Fibroblast of peridontal ligament (primary cell): ENCODE measurements around the gene IFT122.

Experiments used
- DNase-seq: peaks from one replicate; pipeline ENCODE4 v3.0.0-alpha.2; 2010; ENCODE audit errors: extremely low read depth

Gene IFT122

DNA sequence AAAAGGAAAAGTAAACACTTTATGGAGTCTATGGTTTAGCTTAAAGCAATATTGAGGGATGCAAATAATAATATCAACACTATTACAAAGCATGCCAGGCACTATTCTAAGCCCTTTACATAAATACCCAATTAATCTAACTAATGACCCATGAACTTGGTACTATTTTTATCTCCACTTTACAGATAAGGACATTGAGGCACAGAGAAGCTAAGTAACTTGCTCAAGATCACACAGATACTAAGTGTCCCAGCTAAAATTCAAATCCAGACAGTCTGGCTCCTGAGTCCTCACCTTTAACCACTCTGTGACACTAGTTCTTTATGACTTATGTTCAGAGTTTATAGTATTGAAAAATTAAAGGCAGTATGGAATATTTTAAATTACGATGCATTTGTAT, 5.9 kb upstream of the IFT122 start:
- DNase-seq = no peak

DNA sequence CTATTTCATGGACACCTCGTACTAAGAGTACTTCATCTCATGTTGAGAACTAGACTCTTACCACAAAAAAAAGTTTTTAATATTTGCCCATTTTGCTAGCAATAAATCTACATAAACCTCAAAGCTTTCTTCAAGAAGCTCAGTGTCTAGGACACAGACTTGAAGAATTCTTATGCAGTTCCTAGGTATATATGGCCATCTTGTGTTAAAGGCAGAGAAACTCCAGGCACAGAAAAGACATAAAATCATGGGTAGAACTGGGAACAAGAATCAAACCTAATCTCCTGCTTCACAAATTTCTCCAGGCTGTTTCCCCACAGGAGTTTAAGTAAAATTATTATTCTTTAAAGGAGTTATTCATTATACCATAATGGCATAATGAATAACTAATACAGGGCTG, 4.7 kb upstream of the IFT122 start:
- no peak for DNase-seq

DNA sequence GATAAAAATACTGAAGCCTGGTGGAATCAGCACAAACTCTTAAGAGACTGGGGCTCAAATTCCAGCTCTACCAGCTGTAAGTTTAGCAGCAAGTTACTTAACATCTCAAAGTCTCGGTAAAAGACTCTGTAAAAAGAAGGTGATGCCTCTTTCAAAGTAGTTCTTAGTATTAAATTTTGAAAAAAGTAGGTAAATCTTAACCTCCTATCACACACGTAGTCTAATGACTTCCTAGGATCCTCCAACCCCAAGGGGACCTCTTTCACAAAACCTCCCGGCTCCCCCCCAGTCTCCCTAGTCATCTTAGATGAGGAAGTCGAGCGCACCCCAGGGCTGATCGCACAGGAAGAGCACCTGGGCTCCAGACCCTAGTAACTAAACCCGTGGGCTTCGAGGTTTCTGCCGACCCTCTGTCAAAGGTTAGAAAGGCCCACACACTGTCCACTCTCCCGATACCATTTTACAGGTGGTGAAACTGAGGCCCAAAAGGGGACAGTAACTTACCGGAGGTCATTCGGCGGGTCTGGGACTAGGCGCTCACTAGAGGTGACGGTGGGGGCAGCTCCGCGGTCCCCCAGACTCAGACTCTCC, 703 bp upstream of the IFT122 start:
- DNase-seq = peak; percentile 50

DNA sequence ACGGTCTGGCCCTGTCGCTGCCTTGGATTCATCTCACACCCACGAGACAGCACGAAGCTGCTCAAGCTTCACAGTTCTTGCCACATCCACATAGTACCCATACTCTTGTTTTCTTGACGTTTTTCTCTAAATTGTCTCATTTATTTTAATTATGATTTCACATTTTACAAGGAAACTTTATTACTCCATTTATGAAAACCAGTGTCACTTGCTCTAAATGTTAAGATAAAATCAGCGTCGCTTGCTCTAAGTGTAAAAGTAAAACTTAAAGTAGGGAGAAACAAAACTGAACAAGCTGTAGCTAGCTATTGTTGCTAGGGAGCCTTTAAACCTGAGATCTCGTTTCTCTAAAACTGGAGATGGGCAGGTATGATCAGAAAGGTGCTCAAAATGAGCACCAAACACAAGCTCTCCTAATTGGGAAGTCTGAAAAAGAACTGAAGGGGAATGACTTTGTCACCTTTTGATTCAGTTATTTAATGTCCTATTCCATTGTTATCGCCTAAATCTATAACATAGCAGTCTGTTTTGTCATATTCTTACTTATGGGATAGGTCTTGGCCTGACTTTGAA, 680 bp downstream of the IFT122 start:
- DNase-seq = peak; percentile 53

DNA sequence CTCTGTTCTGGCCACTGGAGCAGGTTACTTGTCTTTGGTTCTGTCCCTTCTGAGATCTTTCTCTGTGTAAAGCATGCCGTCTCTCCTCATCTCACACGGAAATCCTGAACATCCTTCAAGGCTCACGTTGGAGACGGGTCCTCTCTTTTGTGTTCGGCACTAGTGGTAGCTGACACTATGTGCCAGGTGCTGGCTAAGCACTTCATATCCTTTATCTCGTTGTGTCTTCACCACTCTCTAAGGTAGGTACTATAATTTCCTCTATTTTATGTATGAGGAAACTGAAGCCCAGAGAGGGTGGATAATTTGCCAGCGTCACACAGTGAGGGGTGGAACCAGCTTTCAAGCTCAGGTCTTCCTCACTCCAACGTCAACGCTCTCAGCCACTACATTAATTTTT, 1.2 kb downstream of the IFT122 start:
- no peak for DNase-seq

DNA sequence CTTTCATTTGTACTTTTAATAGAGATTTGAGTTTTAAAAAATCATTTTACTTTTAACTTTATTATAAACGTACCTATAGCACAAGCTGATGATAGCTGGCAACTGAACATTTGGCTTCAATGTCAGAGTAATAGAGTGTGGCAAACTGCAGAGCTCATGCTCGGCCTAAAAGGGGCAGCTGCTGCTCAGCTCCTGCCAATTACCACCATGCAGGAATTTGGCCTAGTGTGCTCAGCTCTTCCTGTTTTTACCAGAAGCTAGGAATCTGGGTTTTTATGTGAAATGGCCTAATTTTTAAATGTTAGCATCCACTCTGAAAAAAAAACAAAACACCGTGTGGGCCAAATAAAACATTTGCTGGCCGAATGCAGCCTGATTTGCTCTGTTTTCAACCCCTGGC, 1.8 kb downstream of the IFT122 start:
- peak; percentile 79 for DNase-seq

DNA sequence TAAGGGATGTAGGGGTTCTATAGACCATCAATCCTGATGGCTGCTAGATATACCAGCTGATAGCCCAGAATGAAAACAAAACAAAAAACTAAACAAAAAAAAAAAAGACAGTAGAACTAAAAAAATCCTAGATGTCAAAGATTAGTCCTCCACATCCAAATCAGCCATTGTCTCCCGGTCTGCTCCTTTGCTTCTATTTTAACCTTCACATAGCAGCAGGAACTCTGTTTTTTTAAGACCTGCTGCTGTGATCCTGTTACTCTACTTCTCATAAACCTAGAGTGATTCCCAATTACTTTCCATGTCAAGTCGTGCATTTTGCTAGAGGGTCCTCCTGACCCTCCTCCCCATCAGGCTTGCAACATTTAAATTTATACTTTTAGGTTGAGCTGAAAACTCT, 2.5 kb downstream of the IFT122 start:
- DNase-seq = no peak

DNA sequence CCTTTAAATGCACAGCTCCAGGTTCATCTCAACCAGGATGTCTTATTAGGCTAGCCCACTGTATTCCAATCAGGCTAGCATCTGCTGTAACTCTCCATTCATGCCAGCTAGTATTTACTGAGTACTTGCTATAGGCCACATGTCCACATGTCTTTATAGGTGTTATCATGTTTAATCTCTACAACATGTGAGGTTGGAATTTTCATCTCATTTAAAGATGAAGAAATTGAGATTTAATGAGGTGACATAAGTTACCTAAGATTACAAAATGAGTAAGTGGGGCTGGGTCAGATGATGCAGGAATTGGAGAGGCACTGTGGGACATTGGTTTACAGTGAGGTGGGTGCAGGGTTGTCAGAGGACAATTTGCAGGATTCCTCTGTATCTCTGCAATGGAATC, 2.9 kb downstream of the IFT122 start:
- DNase-seq = no peak

DNA sequence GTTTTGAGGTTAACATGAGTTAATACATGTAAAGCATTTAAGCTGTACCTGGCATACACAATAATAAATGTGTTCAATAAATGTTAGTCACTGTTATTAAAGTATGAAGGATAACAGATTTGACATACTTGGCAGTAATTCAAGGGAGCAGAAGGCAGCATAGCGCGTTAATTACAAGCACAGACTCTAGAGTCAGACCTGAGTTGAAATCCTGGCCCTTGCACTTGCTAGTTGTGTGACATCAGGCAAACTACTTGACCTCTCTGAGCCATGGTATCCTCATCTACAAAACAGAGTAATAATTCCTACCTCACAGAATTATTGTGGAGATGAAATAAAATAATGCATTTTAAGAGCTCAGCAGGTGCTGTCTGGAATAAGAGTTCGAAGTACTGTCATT, 5.4 kb downstream of the IFT122 start:
- DNase-seq = no peak

DNA sequence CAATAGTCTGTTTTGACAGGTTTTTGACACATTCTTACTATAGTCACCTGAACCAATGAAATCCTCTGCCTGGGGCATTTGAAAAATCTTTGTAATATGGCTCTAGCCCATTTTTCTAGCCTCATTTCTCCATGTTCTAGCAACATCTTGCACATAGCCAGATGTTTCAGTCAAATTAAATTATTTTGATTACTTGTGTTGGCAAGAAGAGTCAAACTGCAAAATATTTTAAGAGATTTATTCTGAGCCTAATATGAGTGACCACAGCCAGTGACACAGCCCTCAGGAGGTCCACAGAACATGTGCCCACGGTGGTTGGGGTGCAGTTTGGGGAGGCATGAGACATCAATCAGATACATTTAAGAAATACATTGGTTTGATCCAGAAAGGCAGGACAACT, 6.9 kb downstream of the IFT122 start:
- no peak for DNase-seq

DNA sequence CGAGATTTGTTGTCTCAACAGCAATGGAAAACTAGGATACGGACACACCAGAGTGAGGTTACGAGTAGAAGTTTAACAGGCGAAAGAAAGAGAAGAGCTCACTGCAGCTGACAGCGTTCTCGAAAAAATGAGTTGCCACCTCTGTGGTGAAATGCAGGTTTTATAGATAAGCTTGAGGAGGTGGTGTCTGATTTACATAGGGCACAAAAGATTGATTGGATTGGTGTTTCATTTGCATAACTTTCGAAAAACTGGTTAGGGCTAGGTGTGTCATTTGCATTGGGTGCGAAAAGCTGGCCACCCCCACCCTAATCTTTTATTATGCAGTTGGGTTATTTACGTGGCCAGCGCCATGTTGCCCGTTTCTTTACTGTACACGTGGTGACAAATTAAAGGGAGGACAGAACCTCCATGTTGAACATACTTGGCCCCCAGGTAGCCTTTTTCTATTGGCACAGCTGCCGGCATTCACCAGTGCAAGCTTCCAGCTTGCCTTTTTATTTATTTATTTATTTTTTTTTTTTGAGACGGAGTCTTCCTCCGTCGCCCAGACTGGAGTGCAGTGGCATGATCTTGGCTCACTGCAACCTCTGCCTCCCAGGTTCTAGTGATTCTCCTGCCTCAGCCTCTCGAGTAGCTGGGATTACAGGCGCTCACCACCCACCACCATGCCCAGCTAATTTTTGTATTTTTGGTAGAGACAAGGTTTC, 8.3 kb downstream of the IFT122 start:
- no peak for DNase-seq

DNA sequence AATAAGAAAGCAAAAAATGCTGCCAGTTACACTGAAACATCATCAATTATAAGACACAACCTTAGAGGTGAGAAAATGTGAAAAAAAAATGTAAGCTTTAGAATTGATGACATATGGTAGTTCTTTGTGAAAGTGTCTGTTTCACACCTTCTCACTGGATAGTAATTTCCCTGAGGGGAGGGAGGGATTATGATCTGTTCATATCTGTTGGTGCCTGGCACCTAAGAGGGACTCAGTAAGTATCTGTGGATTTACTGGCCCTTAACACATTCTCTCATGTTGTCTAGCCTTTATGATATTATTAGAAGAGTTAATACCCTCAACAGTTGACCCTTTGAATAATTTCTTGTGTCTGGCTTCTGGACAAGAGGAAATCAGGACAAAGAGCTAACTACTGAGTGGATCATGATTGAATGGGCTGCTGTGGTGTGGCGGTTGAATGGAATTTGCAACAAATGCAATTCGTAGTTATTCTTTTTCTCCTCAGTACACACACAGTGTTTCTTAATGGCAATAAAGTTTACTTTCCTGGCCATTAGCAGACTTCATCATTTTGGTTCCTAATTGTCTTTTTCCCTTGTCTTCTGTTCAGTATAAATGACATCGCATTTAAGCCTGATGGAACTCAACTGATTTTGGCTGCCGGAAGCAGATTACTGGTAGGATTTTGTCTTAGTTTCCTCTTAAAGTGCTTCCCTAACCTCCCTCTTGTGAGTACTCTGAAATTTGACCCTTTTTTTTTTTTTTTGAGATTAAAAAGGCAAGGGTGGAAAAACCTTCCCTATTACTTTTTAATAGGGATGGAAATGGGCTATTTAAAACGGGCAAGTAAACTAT, 9.5 kb downstream of the IFT122 start:
- DNase-seq = no peak

DNA sequence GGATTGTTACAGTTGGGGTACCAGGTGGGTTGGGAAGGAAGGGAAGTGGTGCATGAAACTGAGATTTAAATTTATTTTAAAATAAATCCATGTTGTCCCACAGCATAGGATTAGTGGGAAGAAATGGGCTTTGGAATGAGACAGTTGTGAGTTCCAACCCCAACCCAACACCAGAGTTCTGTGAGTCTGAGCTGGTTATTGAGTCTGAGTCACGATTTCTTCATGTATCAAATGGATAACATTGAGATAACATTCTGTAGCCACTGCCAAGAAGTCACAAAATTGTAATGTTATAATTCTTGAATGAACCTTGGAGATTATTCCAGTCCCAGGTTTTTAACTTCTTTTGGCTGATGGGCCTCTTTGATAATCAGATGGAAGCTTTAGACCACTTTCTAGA, 13.7 kb downstream of the IFT122 start:
- DNase-seq = no peak

DNA sequence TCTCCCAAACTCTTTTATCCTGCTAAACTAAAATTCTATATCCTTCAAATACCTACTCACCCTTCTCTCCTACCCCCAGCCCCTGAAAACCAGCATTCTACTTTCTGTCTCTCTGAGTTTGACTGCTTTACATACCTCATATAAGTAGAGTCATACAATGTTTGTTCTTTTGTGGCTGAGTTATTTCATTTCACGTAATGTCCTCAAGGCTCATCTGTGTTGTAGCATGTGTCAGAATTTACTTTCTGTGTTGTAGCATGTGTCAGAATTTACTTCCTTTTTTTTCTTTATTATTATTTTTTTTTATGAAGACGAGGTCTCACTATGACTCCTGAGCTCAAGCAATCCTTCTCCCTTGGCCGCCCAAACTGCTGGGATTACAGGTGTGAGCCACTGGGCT, 20.1 kb downstream of the IFT122 start:
- no peak for DNase-seq

DNA sequence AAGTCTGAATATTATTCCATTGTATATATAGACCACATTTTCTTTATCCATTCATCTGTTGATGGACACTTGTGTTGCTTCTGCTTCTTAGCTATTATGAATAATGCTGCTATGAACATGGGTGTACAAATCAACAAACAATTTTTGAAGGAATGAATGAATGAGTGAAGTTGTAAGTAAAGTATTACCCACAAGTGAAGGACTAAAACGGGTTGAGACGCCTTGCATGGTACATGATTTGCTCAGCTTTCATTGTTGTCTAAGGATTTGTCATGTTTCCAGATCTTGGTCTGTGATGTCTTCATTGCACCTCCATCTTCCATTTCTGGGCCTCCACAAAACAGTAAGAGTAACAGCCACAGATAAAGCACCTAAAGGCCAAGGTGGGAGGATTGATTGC, 20.5 kb downstream of the IFT122 start:
- no peak for DNase-seq

DNA sequence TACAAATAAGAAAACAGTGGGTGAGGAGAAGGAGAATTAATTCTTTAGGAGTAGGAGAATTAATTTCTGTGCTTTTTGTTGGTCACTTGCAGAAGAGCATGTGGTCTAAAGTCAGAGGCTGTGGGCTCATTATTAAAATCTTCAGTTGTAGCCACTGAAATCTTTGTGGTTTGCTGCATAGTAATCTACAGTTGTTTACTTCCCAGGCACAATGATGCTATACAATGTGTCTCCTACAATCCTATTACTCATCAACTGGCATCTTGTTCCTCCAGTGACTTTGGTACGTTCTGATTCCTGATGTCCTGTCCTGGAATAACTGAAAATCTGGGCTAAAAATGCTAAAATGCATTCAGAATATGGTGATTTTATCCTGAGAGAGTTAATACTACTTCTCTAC, 21.0 kb downstream of the IFT122 start:
- DNase-seq = peak; percentile 60

DNA sequence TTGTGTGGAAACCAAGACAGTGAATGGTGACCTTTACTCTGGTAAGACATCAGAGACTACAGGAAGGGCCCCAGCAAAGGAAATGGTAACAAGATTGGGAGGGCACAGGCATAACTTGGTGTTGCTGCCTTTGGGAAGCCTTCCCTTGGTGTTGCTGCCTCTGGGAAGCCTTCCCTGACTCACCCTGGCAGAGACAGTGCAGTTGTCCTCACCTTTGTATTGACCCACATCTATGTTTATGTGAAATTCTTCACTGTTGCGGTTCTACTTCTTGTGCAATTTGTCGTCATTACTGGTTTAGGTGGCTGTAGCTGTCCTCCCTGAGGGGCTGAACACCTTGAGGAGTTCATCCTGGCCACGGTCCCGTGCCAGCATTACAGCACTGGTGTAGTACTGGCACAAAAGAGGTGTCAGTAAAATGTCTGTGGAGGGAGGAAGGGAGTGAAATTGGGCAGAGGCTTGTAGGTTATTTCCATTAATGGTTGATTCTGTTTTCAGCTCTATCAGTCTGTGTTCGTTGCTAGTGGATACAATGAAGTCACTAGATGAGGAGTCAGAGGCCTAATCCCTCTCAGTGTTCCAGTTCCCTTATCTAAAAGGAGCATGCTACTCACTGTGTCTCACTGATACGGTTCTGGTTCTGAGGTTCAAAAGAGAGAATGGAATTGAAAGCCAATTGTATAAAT, 21.6 kb downstream of the IFT122 start:
- peak; percentile 5 for DNase-seq

DNA sequence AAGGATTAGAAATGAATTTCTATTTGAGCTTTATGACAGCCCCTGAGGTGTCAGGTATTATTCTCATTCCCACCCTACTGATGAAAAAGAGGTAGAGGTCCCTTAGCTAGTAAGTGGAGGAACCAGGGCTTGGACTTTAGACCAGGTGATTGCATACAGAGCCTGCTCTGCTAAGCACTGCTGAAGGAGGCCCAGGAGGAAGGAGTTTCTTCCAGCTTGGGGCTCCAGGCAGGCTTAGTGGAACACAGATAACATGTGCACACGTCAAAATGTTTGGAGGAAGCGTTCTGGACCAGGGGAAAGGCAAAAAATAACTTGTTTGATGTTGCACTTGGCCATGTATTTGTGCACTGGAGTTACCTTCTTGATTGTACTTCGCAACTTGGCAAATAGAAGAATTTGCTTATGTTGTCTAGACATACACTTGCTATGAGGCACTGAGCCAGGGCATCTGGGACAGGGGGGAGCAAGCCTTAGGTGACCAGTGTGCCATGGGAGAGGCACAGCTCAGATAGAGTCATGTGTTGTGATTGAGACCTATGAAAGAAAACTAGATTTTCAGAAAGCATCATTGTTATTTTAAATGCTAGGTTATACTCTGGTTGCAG, 22.4 kb downstream of the IFT122 start:
- DNase-seq = no peak

DNA sequence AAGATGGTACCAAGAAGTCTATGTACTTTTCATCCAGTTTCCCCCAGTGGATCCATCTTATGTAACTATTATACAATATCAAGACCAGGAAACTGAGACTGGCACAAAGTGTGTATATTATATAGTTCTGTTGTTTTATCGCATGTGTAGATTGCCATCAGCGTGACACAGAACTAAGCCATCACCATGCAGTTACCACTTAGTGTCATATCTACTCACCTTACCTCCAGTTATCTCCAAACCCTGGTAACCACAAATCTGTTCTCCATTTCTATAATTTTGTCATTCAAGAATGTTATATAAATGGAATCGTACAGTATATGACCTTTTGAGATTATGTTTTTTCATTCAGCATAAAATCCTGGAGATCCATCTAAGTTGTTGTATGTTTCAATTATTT, 23.1 kb downstream of the IFT122 start:
- no peak for DNase-seq

DNA sequence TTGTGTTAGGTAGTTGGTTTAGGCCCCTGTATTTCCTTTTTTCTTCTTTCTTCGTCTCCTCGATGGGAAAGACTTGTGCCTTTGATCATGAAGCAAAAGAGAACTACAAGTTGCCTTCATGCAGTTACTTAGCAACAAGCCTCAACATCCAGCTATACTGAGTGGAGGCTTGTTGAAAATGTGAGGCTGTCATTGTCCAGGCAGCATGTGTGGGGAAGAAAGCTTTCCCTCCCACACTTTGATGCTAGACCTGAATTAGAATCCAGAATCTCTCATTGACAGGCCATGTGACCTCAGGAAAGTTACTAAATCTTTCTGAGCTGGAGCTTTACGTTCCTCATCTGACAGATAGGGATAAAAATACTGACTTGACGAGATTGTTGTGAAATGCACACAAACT, 23.7 kb downstream of the IFT122 start:
- no peak for DNase-seq

DNA sequence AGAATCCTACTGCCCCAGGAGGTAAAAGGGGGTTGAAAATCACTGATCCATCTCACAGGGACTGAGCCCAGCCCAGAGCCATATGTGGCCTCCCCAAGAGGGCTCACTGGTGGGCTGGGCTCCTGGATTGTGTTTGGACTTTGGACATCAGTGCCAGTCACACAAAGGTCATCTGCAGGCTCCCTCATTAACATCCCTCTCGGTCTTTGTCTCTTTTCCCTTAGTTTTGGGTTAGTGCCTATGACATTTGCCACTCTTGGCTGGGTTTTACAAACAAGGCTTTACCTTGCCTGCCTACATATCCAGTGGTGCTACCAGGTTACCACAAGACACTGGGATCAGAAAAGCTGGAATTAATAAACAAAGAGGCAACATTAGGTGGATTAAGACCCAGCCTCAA, 27.9 kb downstream of the IFT122 start:
- DNase-seq = no peak

DNA sequence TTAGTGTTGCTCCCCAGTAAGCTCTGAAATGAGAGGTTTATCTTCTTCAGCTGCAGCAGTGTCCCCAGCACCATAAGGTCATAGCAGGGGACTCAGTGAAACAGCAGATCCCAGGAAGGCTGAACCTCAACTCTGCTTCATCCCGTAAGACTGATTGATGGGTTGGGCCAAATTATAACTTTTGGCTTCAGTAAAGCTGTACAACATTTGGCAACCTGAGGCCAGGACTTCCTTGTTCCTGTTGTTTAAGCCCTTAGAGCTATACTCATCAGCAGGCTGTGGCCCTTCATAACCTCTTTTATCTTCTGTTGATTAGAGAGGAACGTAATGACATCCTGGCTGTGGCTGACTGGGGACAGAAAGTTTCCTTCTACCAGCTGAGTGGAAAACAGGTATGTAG, 29.0 kb downstream of the IFT122 start:
- no peak for DNase-seq
